Mesothelial cell of epicardium (in vitro differentiated cells): Measurements from ENCODE around the gene AMFR. TPM values are rescaled to one million over a fixed set of nuclear protein-coding genes. Genes with fewer than 3 reads are reported as not detected.

Source experiments
- DNase-seq, 2 experiments: peaks; one replicate each; pipeline ENCODE4 v3.0.0; 2021; ENCODE audit warnings: low spot score in 2 of 2; ENCODE audit not compliant: unreplicated experiment in 2 of 2
- H3K27ac Mint-ChIP-seq: 2 replicates; pipeline ENCODE4 v1.8.0; 2021; ENCODE audit warnings: mixed read lengths
- H3K27me3 Mint-ChIP-seq: 2 replicates; pipeline ENCODE4 v1.8.0; 2021; ENCODE audit warnings: low read depth, mixed read lengths
- H3K36me3 Mint-ChIP-seq: 2 replicates; pipeline ENCODE4 v1.8.0; 2021; ENCODE audit warnings: mixed read lengths
- H3K4me1 Mint-ChIP-seq: 2 replicates; pipeline ENCODE4 v1.8.0; 2021; ENCODE audit warnings: mixed read lengths
- H3K4me3 Mint-ChIP-seq: 2 replicates; pipeline ENCODE4 v1.8.0; 2021; ENCODE audit warnings: mild to moderate bottlenecking, moderate library complexity, mixed read lengths
- H3K9me3 Mint-ChIP-seq: 2 replicates; pipeline ENCODE4 v1.8.0; 2021; ENCODE audit warnings: mixed read lengths
- total RNA-seq: library from RNA; stranded (reverse); gene quantifications from 3 replicates; pipeline ENCODE4 v1.2.1, GENCODE V29; 2021
- TF ChIP-seq, protein P1 (sequence below): fragments of 200-600 bp; sonication (generic); IDR thresholded peaks from one replicate; pipeline ENCODE4 v1.5.0; 2021; ENCODE audit warnings: antibody characterized with exemption; ENCODE audit not compliant: unreplicated experiment

Gene AMFR
- total RNA-seq, 1 donor from 2014 or later, result 60.0 TPM

- peaks cover 21% of the 10 kb centered on the region for H3K36me3 Mint-ChIP-seq
- no peak overlapping the region for H3K4me3 Mint-ChIP-seq
- no peak for DNase-seq
- no peaks in the 10 kb centered on the region for H3K4me1 Mint-ChIP-seq
- H3K9me3 Mint-ChIP-seq, result no peaks in the 10 kb centered on the region
- no peak overlapping the region for H3K27ac Mint-ChIP-seq
- no peaks in the 10 kb centered on the region for H3K27me3 Mint-ChIP-seq
- TF ChIP-seq, protein P1, sequence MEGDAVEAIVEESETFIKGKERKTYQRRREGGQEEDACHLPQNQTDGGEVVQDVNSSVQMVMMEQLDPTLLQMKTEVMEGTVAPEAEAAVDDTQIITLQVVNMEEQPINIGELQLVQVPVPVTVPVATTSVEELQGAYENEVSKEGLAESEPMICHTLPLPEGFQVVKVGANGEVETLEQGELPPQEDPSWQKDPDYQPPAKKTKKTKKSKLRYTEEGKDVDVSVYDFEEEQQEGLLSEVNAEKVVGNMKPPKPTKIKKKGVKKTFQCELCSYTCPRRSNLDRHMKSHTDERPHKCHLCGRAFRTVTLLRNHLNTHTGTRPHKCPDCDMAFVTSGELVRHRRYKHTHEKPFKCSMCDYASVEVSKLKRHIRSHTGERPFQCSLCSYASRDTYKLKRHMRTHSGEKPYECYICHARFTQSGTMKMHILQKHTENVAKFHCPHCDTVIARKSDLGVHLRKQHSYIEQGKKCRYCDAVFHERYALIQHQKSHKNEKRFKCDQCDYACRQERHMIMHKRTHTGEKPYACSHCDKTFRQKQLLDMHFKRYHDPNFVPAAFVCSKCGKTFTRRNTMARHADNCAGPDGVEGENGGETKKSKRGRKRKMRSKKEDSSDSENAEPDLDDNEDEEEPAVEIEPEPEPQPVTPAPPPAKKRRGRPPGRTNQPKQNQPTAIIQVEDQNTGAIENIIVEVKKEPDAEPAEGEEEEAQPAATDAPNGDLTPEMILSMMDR, result no peak
Measured at GRCh38 chr16:56436258-56436657, 10.9 kb upstream of the AMFR start.

- DNase-seq, result no peak
- Mint-ChIP-seq H3K27me3 (no peaks in the 10 kb centered on the region), H3K36me3 (peaks cover 9% of the 10 kb centered on the region), H3K4me1 (peaks cover 13% of the 10 kb centered on the region), H3K27ac (no peak overlapping the region), H3K4me3 (no peak overlapping the region), H3K9me3 (no peaks in the 10 kb centered on the region)
- TF ChIP-seq, protein P1, result no peak
Measured at GRCh38 chr16:56428091-56428490, 2.7 kb upstream of the AMFR start.

GRCh38 chr16:56426585-56426984, 1.2 kb upstream of the AMFR start:
- H3K9me3 Mint-ChIP-seq, result no peaks in the 10 kb centered on the region
- H3K4me3 Mint-ChIP-seq, result peak overlapping the region; percentile 62
- no peaks in the 10 kb centered on the region for H3K27me3 Mint-ChIP-seq
- no peak for DNase-seq
- TF ChIP-seq, protein P1, result no peak
- H3K4me1 Mint-ChIP-seq, result peaks cover 25% of the 10 kb centered on the region
- peaks cover 4% of the 10 kb centered on the region for H3K36me3 Mint-ChIP-seq
- H3K27ac Mint-ChIP-seq, result no peak overlapping the region

- TF ChIP-seq, protein P1, result no peak
- Mint-ChIP-seq H3K4me1 (peaks cover 30% of the 10 kb centered on the region), H3K36me3 (no peaks in the 10 kb centered on the region), H3K9me3 (no peaks in the 10 kb centered on the region), H3K27me3 (no peaks in the 10 kb centered on the region), H3K4me3 (peak overlapping the region; percentile 89), H3K27ac (peak overlapping the region; percentile 88)
- DNase-seq, result peak; percentile 31 to 65
Measured at GRCh38 chr16:56424791-56425438, 430 bp downstream of the AMFR start.

DNA sequence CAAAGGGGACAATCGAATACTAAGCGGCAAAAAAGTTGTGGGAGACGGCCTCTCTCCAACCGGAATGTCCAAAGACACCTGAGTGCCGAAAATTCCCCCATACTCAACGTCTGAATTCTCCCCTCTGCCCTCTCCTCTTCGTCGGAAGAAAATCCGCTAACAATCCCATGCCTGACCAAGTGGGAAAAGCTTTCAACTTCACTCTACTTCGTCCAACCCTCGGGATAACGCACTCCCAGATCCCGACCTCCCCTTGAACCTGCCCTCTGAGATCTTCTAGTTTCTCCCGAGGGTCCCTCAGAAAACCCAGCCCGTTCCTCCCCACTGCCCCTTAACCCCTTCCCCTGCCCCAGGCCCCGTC, 961 bp downstream of the AMFR start:
- Mint-ChIP-seq H3K27me3 (no peaks in the 10 kb centered on the region), H3K4me3 (peak overlapping the region; percentile 89), H3K36me3 (no peaks in the 10 kb centered on the region), H3K4me1 (peaks cover 30% of the 10 kb centered on the region), H3K27ac (peak overlapping the region; percentile 88), H3K9me3 (no peaks in the 10 kb centered on the region)
- TF ChIP-seq, protein P1, result no peak
- DNase-seq, result no peak
